HCT116 (cell line): ENCODE measurements around the gene TNRC18.

ENCODE experiments used
- CEBPB ChIP-seq: IDR thresholded peaks from 2 replicates; pipeline ENCODE4 v1.6.1; 2012; ENCODE audit warnings: low read depth
- CTCF ChIP-seq, 3 experiments: fragments of 200-600 bp in 1 of 3; sonication (generic) in 1 of 3; IDR thresholded peaks in 2 of 3; conservative IDR thresholded peaks in 1 of 3; 2 replicates each; pipeline ENCODE4 v1.5.1; 2012 to 2017; ENCODE audit warnings: low read depth in 2 of 3, low read length in 2 of 3, antibody characterized with exemption in 1 of 3, borderline replicate concordance in 1 of 3, control low read depth in 1 of 3, mild to moderate bottlenecking in 1 of 3, mixed read lengths in 1 of 3, mixed run types in 1 of 3, moderate library complexity in 1 of 3; ENCODE audit not compliant: insufficient read depth in 1 of 3
- EZH2 ChIP-seq: fragments of 200-600 bp; sonication (generic); IDR thresholded peaks from 2 replicates; pipeline ENCODE4 v1.6.1; 2017; ENCODE audit warnings: antibody characterized with exemption, mixed run types
- EZH2phosphoT487 ChIP-seq: fragments of 200-600 bp; IDR thresholded peaks from 2 replicates; pipeline ENCODE4 v1.6.1; 2018; ENCODE audit warnings: antibody characterized with exemption, borderline replicate concordance
- JUND ChIP-seq: IDR thresholded peaks from 2 replicates; pipeline ENCODE4 v1.6.1; 2012
- POLR2A ChIP-seq: IDR thresholded peaks from 2 replicates; pipeline ENCODE4 v1.7.0; 2011; ENCODE audit warnings: borderline replicate concordance; ENCODE audit not compliant: insufficient read depth, insufficient read length; ENCODE audit errors: extremely low read depth
- POLR2AphosphoS5 ChIP-seq: IDR thresholded peaks from 2 replicates; pipeline ENCODE4 v1.6.1; 2011; ENCODE audit warnings: mild to moderate bottlenecking, low read depth, low read length, moderate library complexity
- REST ChIP-seq: IDR thresholded peaks from 2 replicates; pipeline ENCODE4 v1.6.1; 2012; ENCODE audit warnings: low read depth
- TCF7L2 ChIP-seq: IDR thresholded peaks from 2 replicates; pipeline ENCODE4 v1.7.0; 2011; ENCODE audit warnings: borderline replicate concordance, inconsistent platforms; ENCODE audit not compliant: insufficient read depth, insufficient read length; ENCODE audit errors: extremely low read depth

GRCh38 chr7:5339955-5340354, 83.7 kb downstream of the TNRC18 start:
- no peak for TF ChIP-seq TCF7L2
- no peak for TF ChIP-seq CTCF (IDR thresholded peaks at IDR 0.05 in 2 of 3, conservative IDR thresholded peaks at IDR 0.05 in 1 of 3; ENCODE audit: borderline replicate concordance in 1 of 3, insufficient read depth in 1 of 3, low read depth in 2 of 3, low read length in 2 of 3)
- no peak for TF ChIP-seq POLR2A
- TF ChIP-seq EZH2phosphoT487, result no peak
- no peak for TF ChIP-seq REST
- TF ChIP-seq EZH2, result no peak
- TF ChIP-seq CEBPB, result no peak
- no peak for TF ChIP-seq POLR2AphosphoS5
- TF ChIP-seq JUND, result no peak
